Measurements from ENCODE around the gene SYT14.

GRCh38 chr1:210074904-210075303, 136.9 kb downstream of the SYT14 start:
- TF ChIP-seq GATA3 (IDR thresholded peaks at IDR 0.05; ENCODE audit: low read depth, low read length) (no peak), GATA2 (IDR thresholded peaks at IDR 0.05; ENCODE audit: low read depth, low read length) (no peak)

Data from SH-SY5Y (cell line).